ENCODE data around the gene FOXP3.

FOXP3 gene

DNA sequence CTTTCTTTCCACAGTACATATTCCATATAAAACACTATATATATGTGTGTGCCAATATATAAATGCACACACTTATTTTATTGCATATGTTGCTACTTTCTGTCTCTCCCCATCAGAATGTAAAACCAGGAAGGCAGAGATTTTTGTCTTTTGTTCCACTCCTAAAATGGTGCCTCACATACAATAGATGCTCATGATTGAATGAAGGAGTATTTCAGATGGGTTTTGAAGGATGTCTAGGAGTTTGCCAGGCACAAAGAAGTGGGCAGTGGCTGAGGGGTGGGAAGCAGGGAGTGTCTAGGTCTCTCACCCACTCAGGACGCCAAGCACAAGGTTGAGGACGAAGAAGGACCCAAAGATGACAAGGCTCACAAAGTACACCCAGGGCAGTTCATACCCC, 36.8 kb downstream of the FOXP3 start:
- no peak overlapping the region for H3K4me3 ChIP-seq (ENCODE audit: control insufficient read depth, low read depth, low read length)
- no peak for DNase-seq (ENCODE audit: low read depth)
- TF ChIP-seq, protein P1, sequence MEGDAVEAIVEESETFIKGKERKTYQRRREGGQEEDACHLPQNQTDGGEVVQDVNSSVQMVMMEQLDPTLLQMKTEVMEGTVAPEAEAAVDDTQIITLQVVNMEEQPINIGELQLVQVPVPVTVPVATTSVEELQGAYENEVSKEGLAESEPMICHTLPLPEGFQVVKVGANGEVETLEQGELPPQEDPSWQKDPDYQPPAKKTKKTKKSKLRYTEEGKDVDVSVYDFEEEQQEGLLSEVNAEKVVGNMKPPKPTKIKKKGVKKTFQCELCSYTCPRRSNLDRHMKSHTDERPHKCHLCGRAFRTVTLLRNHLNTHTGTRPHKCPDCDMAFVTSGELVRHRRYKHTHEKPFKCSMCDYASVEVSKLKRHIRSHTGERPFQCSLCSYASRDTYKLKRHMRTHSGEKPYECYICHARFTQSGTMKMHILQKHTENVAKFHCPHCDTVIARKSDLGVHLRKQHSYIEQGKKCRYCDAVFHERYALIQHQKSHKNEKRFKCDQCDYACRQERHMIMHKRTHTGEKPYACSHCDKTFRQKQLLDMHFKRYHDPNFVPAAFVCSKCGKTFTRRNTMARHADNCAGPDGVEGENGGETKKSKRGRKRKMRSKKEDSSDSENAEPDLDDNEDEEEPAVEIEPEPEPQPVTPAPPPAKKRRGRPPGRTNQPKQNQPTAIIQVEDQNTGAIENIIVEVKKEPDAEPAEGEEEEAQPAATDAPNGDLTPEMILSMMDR (conservative IDR thresholded peaks at IDR 0.05; ENCODE audit: control insufficient read depth, insufficient read depth, low read depth, low read length), result no peak

DNA sequence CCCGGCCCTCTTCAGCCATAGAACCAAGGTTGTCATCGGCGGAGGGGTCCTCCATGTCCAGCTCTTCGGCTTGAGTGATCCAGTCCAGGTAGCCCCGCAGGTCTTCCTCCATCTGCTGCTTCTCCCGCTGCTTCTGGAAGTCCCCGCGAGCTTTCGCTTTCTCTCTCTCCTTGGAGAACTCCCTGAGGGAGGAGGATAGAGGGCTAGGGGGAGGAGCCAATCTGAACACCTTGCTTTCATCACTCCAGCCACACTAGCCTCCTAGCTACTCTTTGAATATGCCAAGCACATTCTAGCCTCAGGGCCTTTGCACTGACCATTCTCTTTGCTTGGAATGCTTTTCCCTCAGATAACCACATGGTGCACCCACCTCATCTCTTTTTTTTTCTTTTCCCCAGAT, 37.6 kb downstream of the FOXP3 start:
- DNase-seq (ENCODE audit: low read depth), result no peak
- no peak overlapping the region for H3K4me3 ChIP-seq (ENCODE audit: control insufficient read depth, low read depth, low read length)
- TF ChIP-seq, protein P1 (conservative IDR thresholded peaks at IDR 0.05; ENCODE audit: control insufficient read depth, insufficient read depth, low read depth, low read length), result no peak

DNA sequence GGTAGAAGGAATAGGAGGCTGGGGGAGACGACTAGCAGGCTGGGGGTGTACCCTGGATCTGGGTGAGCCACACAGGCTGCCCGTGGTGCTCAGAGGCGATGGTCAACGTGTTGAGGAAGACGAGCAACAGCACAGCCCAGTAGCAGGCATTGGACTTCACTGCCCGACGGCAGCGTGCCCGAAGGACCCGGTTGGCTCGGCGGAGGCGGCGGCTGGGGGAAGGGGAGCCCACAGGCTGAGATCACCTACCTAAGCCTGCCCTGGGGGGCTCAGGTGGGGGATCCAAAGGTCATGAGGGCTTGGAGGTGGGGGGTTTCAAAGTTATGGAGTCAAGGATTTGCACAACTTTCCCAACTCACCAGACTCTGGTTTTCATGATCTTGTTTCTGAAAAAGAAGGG, 38.7 kb downstream of the FOXP3 start:
- no peak for DNase-seq (ENCODE audit: low read depth)
- TF ChIP-seq, protein P1 (conservative IDR thresholded peaks at IDR 0.05; ENCODE audit: control insufficient read depth, insufficient read depth, low read depth, low read length), result no peak
- no peak overlapping the region for H3K4me3 ChIP-seq (ENCODE audit: control insufficient read depth, low read depth, low read length)

DNA sequence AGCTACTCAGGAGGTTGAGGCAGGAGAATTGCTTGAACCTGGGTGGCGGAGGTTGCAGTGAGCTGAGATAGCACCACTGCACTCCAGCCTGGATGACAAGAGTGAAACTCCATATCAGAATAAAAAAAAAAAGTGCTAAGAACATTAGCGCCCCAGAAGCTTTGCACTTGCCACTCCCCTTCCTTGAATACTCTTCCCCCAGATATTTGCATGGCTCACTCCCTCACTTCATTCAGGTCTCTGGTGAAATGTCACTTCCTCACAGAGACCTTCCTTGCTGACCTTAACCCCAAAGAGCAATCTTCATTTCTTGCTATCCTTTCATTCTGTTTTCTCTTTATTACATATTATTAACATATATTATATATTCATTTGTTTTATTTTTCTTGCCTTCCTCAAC, 42.6 kb downstream of the FOXP3 start:
- no peak for DNase-seq (ENCODE audit: low read depth)
- TF ChIP-seq, protein P1 (conservative IDR thresholded peaks at IDR 0.05; ENCODE audit: control insufficient read depth, insufficient read depth, low read depth, low read length), result no peak
- H3K4me3 ChIP-seq (ENCODE audit: control insufficient read depth, low read depth, low read length), result no peak overlapping the region

DNA sequence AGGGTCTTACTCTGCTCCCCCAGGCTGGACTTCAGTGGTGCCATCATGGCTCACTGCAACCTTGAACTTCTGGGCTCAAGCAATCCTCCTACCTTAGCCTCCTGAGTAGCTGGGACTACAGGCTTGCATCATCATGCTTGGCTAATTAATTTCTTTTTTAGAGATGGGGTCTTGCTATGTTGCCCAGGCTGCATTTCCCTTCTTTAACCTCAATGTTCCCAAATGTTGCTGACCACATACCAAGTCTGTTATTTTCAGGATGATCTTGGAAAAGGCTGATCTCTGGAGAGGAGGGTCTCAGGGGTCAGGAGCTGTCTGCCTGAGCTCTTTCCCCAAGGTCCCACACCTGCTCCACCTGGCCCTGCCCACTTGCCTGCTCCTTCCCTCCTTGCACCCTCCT, 44.4 kb downstream of the FOXP3 start:
- no peak for DNase-seq (ENCODE audit: low read depth)
- H3K4me3 ChIP-seq (ENCODE audit: control insufficient read depth, low read depth, low read length), result no peak overlapping the region
- TF ChIP-seq, protein P1 (conservative IDR thresholded peaks at IDR 0.05; ENCODE audit: control insufficient read depth, insufficient read depth, low read depth, low read length), result no peak

DNA sequence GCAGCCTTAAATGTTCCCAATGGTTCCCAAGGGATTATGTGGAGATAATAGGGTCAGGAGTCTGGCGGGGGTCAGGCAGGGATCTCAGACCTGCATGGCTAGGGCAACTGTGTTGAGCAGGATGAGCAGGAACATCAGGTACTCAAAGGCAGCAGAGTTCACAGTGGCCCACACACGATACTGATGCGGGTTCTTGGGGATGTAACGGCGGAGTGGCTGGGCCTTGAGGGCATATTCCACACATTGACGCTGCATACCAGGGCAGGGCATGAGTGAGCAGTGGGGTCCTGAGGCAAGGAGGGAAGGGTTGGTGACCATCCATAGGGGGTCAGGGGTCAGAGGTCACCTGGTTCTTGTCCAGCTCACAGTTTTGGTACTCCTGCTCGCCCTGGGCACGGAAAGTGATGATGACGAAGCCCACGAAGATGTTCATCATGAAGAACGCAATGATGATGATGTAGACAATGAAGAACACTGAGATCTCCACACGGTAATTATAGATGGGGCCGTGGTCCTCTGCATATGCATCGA, 49.4 kb downstream of the FOXP3 start:
- no peak for DNase-seq (ENCODE audit: low read depth)
- TF ChIP-seq, protein P1 (conservative IDR thresholded peaks at IDR 0.05; ENCODE audit: control insufficient read depth, insufficient read depth, low read depth, low read length), result no peak
- H3K4me3 ChIP-seq (ENCODE audit: control insufficient read depth, low read depth, low read length), result no peak overlapping the region

DNA sequence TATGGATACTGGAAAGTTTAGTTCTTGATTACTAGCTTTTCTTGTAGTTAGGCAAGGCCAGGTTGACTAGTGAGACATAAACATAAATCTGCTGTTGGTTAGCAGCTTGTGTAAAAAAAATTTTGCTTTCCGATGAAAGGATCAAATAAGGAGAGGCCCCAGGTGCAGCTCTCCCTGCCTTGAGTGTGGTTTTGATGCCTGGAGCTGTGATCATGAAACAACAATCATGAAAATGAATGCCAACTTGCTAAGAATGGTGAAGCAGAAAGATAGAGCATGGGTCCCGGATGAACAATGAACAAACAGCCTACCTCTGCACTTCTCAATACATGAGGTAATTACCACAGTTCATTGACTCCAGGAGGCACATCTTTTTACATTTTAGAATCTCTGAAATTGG, 50.1 kb downstream of the FOXP3 start:
- H3K4me3 ChIP-seq (ENCODE audit: control insufficient read depth, low read depth, low read length), result no peak overlapping the region
- no peak for DNase-seq (ENCODE audit: low read depth)
- TF ChIP-seq, protein P1 (conservative IDR thresholded peaks at IDR 0.05; ENCODE audit: control insufficient read depth, insufficient read depth, low read depth, low read length), result no peak
